ENCODE data around the gene MTM1. TPM values are rescaled to one million over a fixed set of nuclear protein-coding genes. Genes with fewer than 3 reads are reported as not detected.

Gene MTM1
- polyA plus RNA-seq, 1 donor from 2014 or later = 7.1 TPM

DNA sequence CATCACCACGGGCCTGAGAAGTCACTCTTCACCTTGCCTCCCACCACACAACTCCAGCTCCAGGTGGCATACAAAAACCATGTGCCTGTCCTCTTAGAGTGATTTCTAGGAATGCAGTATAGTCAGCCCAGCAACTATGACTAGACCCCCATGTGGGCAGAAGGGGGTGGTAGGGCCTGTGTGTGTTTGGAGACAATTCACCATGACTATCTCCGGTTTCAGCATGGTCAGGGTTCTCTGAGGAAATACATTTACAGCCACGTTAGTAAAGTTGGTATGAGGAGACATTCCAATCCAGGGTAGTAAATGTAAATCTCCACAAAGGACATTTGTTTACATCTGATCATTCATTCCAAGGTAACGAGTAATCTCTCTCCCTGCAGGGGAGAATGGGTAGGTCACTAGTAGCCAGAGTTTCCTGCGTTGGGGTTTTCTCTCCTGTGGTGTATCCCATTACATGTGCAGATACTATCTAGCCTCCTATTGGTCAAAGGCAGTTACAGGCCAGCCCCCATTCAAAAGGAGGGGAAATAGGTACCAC lies 120.6 kb downstream of the MTM1 start:
- Histone ChIP-seq H3K27ac (ENCODE audit: low read length) (no peak overlapping the region), H4K20me1 (ENCODE audit: insufficient read depth) (no peaks in the 10 kb centered on the region), H3K4me3 (ENCODE audit: low read length) (no peak overlapping the region), H2AFZ (ENCODE audit: low read depth, low read length) (no peak overlapping the region), H3F3A (ENCODE audit: insufficient read depth, low read length, poor library complexity, severe bottlenecking) (no peaks in the 10 kb centered on the region), H3K9me2 (ENCODE audit: insufficient read depth, low read length) (no peaks in the 10 kb centered on the region), H3K79me2 (replicated peaks; ENCODE audit: insufficient read depth, low read length) (no peaks in the 10 kb centered on the region), H3K36me3 (ENCODE audit: insufficient read depth, low read length) (no peaks in the 10 kb centered on the region), H3K9me3 (ENCODE audit: low read length) (no peaks in the 10 kb centered on the region), H3K4me2 (ENCODE audit: low read length) (no peak overlapping the region), H3K27me3 (ENCODE audit: insufficient read depth, low read depth, low read length) (no peaks in the 10 kb centered on the region), H3K9ac (ENCODE audit: low read length) (no peak overlapping the region)
- TF ChIP-seq EZH2 (IDR thresholded peaks at IDR 0.05; ENCODE audit: borderline replicate concordance, insufficient read depth, low read length, poor library complexity, severe bottlenecking) (no peak), EP300 (conservative IDR thresholded peaks at IDR 0.05; ENCODE audit: poor library complexity, severe bottlenecking) (no peak), POLR2AphosphoS5 (IDR thresholded peaks at IDR 0.05) (no peak), RAD21 (conservative IDR thresholded peaks at IDR 0.05) (no peak), TAF1 (IDR thresholded peaks at IDR 0.05; ENCODE audit: low read depth) (no peak), SMC3 (conservative IDR thresholded peaks at IDR 0.05; ENCODE audit: poor library complexity) (no peak), MXI1 (conservative IDR thresholded peaks at IDR 0.05; ENCODE audit: poor library complexity, severe bottlenecking) (no peak)
- TF ChIP-seq, protein P1, sequence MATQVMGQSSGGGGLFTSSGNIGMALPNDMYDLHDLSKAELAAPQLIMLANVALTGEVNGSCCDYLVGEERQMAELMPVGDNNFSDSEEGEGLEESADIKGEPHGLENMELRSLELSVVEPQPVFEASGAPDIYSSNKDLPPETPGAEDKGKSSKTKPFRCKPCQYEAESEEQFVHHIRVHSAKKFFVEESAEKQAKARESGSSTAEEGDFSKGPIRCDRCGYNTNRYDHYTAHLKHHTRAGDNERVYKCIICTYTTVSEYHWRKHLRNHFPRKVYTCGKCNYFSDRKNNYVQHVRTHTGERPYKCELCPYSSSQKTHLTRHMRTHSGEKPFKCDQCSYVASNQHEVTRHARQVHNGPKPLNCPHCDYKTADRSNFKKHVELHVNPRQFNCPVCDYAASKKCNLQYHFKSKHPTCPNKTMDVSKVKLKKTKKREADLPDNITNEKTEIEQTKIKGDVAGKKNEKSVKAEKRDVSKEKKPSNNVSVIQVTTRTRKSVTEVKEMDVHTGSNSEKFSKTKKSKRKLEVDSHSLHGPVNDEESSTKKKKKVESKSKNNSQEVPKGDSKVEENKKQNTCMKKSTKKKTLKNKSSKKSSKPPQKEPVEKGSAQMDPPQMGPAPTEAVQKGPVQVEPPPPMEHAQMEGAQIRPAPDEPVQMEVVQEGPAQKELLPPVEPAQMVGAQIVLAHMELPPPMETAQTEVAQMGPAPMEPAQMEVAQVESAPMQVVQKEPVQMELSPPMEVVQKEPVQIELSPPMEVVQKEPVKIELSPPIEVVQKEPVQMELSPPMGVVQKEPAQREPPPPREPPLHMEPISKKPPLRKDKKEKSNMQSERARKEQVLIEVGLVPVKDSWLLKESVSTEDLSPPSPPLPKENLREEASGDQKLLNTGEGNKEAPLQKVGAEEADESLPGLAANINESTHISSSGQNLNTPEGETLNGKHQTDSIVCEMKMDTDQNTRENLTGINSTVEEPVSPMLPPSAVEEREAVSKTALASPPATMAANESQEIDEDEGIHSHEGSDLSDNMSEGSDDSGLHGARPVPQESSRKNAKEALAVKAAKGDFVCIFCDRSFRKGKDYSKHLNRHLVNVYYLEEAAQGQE (IDR thresholded peaks at IDR 0.05; ENCODE audit: borderline replicate concordance) = no peak
- TF ChIP-seq, protein P2, sequence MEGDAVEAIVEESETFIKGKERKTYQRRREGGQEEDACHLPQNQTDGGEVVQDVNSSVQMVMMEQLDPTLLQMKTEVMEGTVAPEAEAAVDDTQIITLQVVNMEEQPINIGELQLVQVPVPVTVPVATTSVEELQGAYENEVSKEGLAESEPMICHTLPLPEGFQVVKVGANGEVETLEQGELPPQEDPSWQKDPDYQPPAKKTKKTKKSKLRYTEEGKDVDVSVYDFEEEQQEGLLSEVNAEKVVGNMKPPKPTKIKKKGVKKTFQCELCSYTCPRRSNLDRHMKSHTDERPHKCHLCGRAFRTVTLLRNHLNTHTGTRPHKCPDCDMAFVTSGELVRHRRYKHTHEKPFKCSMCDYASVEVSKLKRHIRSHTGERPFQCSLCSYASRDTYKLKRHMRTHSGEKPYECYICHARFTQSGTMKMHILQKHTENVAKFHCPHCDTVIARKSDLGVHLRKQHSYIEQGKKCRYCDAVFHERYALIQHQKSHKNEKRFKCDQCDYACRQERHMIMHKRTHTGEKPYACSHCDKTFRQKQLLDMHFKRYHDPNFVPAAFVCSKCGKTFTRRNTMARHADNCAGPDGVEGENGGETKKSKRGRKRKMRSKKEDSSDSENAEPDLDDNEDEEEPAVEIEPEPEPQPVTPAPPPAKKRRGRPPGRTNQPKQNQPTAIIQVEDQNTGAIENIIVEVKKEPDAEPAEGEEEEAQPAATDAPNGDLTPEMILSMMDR (IDR thresholded peaks at IDR 0.05; ENCODE audit: poor library complexity, severe bottlenecking) = no peak

DNA sequence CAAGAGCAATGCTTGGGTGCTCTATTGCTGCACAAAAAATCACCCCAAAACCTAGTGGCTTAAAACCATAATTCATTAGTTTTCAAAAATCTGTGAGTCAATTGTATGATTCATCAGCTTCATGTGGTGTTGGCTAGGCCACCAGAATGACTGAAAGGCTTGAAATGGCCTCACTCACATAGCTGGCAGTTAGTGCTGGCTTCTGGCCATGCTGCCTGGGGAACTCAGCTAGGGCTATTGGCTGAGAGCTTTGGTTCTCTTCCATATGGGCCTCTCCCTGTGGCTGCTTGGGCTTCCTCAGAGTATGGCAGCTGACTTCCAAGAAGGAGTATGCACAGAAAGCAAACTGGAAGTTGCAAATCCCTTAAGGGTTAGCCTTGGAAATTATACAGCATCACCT lies 121.7 kb downstream of the MTM1 start:
- no peaks in the 10 kb centered on the region for H3F3A ChIP-seq (ENCODE audit: insufficient read depth, low read length, poor library complexity, severe bottlenecking)
- H3K79me2 ChIP-seq (replicated peaks; ENCODE audit: insufficient read depth, low read length) = no peaks in the 10 kb centered on the region
- no peaks in the 10 kb centered on the region for H3K9me3 ChIP-seq (ENCODE audit: low read length)
- TF ChIP-seq RAD21 (conservative IDR thresholded peaks at IDR 0.05) (no peak), TAF1 (IDR thresholded peaks at IDR 0.05; ENCODE audit: low read depth) (no peak), SMC3 (conservative IDR thresholded peaks at IDR 0.05; ENCODE audit: poor library complexity) (no peak)
- H3K9me2 ChIP-seq (ENCODE audit: insufficient read depth, low read length) = no peaks in the 10 kb centered on the region
- no peak overlapping the region for H3K4me3 ChIP-seq (ENCODE audit: low read length)
- H3K27me3 ChIP-seq (ENCODE audit: insufficient read depth, low read depth, low read length) = no peaks in the 10 kb centered on the region
- H3K4me2 ChIP-seq (ENCODE audit: low read length) = no peak overlapping the region
- H3K36me3 ChIP-seq (ENCODE audit: insufficient read depth, low read length) = no peaks in the 10 kb centered on the region
- no peaks in the 10 kb centered on the region for H4K20me1 ChIP-seq (ENCODE audit: insufficient read depth)
- no peak overlapping the region for H3K9ac ChIP-seq (ENCODE audit: low read length)
- H2AFZ ChIP-seq (ENCODE audit: low read depth, low read length) = no peak overlapping the region
- no peak overlapping the region for H3K27ac ChIP-seq (ENCODE audit: low read length)

Measured in neural cell (in vitro differentiated cells).